Colon (tissue), 2 donors: ENCODE measurements around the gene FEN1.

ENCODE experiments used
- FAIRE-seq: peaks from 2 replicates; lab custom pipeline; 2012; peaks lifted over from hg19 to GRCh38; lab: Jason Lieb, UNC
- donor health status: control.
- donor health status: control.

FEN1 gene

GRCh38 chr11:61775606-61776554 lies 16.8 kb upstream of the FEN1 start:
- FAIRE-seq, result no peak

GRCh38 chr11:61776561-61777075 lies 16.1 kb upstream of the FEN1 start:
- FAIRE-seq, result no peak

- no peak for FAIRE-seq
Observed at GRCh38 chr11:61777234-61778090, 15.2 kb upstream of the FEN1 start.

DNA sequence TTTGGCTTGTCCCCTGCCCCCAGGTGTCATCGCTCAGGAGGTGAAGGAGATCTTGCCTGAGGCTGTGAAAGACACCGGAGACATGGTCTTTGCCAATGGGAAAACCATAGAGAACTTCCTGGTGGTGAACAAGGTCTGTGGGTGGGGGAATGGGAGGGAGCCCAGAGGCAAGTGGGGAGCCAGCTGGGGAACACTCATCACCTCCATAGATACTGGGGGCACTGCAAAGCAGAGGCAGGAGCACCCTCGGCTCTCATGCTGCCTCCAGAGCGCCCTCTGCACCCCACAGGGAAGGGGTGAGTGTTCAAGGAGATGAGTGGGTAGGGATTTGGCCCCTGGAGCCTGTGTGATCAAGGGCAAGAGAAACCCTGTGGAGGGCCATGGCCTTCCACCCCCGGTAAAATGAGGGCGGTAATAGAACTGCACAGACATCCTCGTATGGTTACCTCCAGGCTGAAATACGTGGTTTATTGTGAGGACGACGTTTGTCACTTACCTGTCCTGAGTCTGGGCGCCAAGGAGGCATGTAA lies 14.3 kb upstream of the FEN1 start:
- no peak for FAIRE-seq

DNA sequence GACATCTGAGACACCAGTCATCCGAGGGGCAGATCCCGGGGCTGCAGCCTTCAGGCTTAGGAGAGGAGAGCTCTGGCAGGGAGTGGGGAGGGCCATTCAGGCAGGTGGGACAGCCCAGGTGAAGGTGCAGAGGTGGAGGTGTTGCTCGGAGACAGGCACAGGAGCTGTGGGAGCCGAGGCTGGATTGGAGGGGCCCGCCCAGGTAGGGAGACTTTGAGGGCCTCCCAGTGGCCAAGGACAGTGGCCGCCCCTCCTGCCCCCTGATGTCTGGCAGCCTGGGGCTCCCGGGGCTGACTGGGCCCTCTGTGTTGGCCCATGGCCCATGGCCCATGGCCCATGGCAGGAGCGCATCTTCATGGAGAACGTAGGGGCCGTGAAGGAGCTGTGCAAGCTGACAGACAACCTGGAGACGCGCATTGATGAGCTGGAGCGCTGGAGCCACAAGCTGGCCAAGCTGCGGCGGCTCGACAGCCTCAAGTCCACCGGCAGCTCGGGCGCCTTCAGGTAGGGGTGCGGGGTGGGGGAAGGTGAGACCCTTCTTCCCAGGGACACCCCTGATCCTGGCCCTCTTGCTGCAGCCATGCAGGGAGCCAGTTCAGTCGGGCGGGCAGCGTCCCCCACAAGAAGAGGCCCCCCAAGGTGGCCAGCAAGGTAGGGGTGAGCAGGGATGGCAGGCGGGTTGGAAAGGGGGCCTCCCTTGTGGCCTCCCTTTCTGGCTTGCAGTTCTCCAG lies 13.6 kb upstream of the FEN1 start:
- FAIRE-seq, result no peak

GRCh38 chr11:61779666-61780525 lies 12.8 kb upstream of the FEN1 start:
- no peak for FAIRE-seq

- no peak for FAIRE-seq
Observed at GRCh38 chr11:61780581-61781162, 12.0 kb upstream of the FEN1 start.

- no peak for FAIRE-seq
Observed at GRCh38 chr11:61781585-61781984, 11.1 kb upstream of the FEN1 start.

DNA sequence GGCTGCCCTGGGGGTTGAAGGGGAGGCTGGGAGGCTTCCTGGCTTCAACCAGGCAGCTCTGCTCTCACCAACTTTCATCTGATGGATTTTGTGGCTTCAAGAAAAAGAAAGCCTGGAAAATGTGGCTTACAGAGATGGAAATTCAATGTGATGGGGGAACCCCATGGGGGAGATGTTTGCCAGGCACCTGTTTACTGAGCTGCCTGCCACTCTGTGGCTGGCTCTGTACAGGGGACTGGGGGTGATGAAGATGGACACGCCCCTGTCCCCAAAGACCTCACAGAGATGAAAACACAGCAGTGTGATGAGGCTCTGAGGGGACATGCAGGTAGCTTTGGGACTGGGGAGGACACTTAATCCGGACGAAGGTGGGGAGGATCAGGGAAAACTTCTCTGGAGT lies 10.4 kb upstream of the FEN1 start:
- FAIRE-seq, result no peak

DNA sequence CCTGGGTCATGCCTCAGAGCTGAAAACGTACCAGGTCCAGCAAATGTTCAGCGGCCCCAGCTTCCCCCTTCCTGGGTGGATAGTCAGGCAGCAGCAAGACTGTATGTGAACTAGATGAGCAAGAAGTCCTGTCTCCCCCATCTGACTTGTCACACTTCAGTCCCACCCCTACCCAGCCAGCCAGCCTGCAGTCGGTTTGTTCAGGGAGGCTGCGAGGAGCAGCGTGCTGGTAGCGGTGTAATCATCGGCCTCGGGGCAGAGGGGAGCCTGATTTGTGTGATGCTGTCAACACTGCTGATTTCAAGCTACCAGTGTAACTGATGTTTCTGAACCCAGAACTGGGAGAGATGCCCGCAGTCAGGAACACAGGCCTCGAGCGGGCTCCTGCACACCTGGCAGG lies 9.9 kb upstream of the FEN1 start:
- no peak for FAIRE-seq

- FAIRE-seq, result no peak
Observed at GRCh38 chr11:61783717-61784505, 8.8 kb upstream of the FEN1 start.

DNA sequence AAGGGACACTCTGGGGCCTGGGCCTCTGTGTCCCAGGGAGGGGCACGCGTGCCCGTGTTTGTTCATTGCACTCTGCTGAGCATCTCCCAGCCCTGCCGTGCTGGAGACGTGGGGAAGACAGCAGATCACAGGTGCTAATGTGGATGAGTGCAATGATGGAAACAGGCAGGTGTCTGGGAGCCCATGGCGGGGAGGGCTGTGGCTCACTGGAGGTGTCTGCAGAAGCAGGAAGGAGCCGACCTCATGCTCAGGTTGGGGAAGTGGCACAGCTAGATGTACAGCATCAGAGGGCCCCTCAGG lies 8.3 kb upstream of the FEN1 start:
- FAIRE-seq, result no peak

- no peak for FAIRE-seq
Observed at GRCh38 chr11:61785837-61786402, 6.8 kb upstream of the FEN1 start.

GRCh38 chr11:61787928-61788491 lies 4.7 kb upstream of the FEN1 start:
- FAIRE-seq, result no peak

- FAIRE-seq, result no peak
Observed at GRCh38 chr11:61791737-61792309, 888 bp upstream of the FEN1 start.

DNA sequence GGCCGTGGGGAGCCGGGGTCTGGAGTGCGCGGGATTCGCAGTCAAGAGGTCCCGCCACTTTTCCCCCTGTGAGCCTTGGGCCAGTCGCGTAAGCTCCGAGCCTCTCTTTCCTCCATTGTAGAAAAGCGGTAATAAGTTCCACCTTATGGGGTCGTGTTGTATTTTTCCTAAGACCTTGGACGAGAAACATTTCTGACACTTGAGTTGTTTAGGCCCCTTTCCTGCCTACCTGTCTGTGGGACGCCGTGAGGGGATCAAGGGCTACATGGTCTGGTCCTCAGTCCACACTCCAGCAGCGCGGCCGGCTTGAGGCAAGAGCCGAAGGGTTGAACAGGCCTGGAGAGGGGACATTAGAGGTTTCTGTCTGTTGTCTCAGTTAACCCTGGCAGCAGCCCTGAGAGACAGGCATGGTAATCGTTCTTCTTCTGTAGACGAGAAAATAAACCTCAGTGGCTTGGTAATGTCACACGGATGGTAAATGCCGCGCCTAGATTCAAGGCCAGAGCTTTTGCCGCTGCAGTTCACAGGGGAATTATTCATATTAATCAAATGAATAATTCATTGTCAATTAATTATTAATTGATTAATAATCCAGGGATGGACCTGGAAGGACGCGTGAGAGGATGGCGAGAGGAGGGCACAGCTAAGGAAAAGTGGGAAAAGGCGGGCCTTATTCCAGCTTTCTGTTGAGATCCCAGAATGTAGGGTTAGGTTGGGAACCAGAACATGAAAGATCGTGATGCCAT lies 545 bp downstream of the FEN1 start:
- FAIRE-seq, result no peak

GRCh38 chr11:61793829-61794204 lies 1.1 kb downstream of the FEN1 start:
- no peak for FAIRE-seq

DNA sequence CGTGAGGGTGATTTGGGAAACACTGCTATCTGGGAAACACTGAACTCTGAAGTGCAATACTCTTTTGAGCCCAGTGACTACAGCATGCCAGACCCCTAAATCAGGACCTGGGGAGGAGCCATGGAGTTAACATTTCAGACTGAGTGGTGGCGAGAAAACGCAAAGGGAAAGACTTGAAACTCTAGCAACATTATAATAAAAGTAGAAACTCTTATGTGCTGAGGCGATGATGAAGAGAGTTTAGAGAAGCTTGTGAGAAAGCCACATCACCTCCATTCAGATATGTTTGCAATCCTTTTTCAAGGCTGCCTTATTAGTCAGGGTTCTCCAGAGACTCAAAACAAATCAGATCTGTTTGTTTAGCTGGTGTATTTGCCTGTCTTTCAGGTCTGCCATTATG lies 1.9 kb downstream of the FEN1 start:
- FAIRE-seq, result no peak
